GM19372 (cell line): Measurements from ENCODE around the gene SMARCAD1.

Source experiments
- ATAC-seq: cut with Tn5 transposase; IDR thresholded peaks from one replicate; pipeline ENCODE4 v1.9.1; 2021; ENCODE audit warnings: mild to moderate bottlenecking, low read depth, moderate library complexity; ENCODE audit not compliant: unreplicated experiment

SMARCAD1 gene

DNA sequence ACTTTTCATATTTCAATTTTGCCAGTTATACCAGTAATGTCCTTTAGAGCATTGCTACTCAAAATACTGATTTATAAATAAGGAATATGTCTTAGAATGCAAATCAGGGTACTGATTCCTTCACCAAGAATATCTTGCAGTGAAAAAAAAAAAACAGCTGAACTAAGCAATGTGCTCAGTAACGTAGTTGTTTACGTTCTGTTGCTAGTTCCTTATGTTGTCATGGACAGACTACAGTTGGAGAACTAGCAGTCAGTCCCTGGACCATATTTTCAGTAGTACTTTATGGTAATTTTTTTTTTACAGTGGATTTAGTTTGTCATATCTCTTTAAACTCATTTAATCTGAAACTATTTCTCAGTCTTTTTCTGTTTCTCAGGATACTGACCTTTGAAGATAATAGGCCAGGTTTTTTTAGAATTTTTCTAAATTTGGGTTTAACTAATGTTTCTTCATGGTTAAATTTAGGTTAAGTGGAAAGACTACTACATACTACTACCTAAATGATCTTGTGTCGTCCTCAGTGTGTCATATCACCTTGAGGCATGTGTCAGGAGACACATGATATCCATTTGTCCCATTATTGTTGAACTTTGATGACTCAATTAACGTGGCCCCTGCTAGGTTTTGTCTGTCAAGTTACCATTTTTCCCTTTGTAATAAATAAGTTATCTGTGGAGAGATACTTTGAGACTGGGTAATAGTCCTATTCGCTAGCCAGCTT is 21.0 kb downstream of the SMARCAD1 start:
- ATAC-seq: no peak

DNA sequence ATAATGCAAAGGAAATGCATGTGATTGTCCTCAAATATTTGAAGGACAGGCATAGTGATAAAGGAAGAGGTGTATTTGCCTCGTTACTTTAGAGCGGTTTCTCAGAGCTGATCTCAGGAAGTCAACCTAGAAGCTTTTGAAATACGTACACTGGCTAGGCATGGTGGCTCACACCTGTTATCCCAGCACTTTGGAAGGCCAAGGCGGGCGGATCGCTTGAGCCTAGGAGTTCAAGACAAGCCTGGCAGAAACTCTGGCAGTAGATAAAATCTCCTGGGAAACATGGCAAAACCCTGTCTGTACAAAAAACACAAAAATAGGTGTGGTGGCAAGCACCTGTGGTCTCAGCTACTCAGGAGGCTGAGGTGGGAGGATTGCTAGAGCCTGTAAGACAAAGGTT is 24.9 kb downstream of the SMARCAD1 start:
- no peak for ATAC-seq

DNA sequence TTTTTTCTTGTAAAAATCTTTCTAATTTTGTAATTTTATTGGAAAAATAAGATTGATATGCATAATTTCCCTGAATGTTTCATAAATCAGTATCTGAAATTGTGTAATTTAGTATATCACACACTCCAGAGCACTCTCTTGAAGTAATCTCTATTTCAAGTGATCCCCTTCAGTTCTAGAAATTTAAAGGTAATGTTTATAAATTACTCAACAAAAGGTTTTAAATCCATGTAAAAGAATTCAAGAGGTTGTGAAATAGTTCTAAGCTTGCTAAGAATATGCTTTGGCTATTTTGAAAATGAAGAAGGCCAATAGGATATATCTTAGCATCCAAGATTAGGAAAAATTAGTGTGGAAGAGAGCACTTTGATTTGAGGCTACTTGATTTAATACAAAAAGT is 28.2 kb downstream of the SMARCAD1 start:
- no peak for ATAC-seq

GRCh38 chr4:94237271-94237670 is 29.6 kb downstream of the SMARCAD1 start:
- no peak for ATAC-seq

DNA sequence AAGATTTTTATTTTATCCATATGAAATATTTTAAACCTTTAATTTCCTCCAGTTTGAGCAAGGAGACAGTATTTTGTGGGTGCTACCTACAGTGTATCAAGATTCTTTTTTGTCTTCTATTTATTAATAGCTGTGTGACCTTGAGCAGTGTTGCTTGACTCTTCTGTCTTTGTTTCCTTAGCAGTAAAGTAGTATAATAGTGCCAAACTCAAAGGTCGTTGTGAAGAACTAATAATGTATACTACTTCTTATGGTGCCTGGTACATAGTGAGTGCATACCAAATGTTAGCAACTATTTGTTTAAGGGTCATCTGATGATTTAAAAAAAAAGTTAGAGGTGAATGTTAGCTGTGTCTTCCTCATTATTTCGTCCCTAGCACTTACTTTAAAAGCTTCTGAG is 30.5 kb downstream of the SMARCAD1 start:
- no peak for ATAC-seq

DNA sequence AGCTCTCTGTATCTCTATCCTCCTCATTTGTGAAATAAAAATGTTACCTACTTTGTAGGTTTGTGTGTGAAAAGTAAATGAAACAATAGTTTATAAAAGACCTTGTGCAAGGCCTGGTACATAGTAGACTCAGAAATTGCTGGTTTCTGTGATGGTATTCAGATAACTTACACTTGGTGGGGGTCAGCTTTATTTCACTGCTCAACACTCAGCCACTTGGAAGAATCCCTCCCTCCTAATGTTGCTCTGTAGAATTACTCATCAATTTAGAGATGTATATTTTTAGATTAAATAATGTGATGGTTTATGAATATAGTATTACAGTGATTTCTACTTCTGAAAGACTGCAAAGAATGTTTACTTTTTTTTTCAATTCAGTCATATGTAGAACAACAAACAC is 32.7 kb downstream of the SMARCAD1 start:
- no peak for ATAC-seq

- ATAC-seq: no peak
These were observed 36.6 kb downstream of the SMARCAD1 start for GRCh38 chr4:94244087-94244828.

DNA sequence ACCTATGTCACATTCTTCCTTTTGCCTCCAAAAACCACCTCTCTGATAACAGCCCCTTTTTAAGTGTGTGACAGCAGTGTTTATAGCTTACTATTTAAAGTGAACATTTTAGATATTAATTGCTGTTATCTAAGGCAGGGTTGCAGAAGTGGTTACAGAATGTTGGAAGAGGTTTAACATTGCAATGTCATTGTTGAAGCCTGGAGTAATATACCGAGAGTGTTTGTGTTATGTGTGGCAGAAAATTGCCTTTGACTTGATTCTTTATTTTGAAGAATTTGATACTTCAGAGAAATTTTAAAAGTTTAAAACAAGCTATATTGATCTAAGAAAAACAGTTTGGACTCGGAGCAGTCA is 37.1 kb downstream of the SMARCAD1 start:
- ATAC-seq: no peak

GRCh38 chr4:94251094-94251493 is 43.4 kb downstream of the SMARCAD1 start:
- ATAC-seq: no peak

DNA sequence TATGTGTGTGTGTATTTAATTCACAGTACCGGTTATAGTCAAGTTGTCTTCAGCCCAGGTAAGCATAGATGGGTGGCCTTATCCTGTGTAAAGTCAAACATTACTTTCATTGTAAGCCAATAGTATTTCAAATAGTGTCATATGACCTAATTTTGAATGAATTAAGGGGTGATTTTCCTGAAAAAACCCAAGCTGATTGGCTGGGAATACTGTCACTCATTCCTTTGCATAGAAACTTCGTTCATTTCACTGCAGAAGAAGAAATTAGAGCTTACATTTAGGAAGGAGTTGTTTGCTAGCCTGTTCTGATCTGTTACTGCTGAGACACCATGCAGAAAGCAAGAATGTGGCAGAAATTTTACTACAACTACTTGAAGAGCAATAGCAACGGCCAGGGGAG is 45.4 kb downstream of the SMARCAD1 start:
- no peak for ATAC-seq

DNA sequence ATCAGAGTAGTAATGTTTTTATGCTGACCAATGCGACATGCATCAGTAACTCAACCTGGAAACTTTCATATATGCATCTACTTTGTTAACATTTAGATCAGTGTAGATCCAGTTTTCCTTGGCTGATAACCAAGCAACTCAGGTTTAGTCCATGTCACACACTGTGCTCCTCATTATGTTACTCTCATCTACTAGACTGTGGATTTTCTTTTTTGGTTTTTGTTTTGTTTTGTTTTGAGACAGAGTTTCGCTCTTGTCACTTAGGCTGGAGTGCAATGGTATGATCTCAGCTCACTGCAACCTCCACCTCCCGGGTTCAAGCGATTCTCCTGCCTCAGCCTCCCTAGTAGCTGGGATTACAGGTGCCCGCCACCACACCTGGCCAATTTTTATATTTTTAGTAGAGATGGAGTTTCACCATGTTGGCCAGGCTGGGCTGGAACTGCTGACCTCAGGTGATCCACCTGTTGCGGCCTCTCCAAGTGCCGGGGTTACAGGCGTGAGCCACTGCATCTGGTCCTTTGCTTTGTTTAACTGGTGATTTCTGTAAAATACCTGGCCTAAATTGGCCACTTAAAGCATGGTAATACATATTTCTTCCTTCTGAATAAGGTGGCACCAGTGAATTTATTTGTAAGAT is 48.6 kb downstream of the SMARCAD1 start:
- no peak for ATAC-seq

- ATAC-seq: no peak
These were observed 49.2 kb downstream of the SMARCAD1 start for GRCh38 chr4:94256828-94257227.

GRCh38 chr4:94262163-94263016 is 54.7 kb downstream of the SMARCAD1 start:
- no peak for ATAC-seq

- ATAC-seq: no peak
These were observed 59.4 kb downstream of the SMARCAD1 start for GRCh38 chr4:94267037-94267436.

GRCh38 chr4:94271248-94271647 is 63.6 kb downstream of the SMARCAD1 start:
- ATAC-seq: no peak

- ATAC-seq: no peak
These were observed 67.2 kb downstream of the SMARCAD1 start for GRCh38 chr4:94274912-94275311.

DNA sequence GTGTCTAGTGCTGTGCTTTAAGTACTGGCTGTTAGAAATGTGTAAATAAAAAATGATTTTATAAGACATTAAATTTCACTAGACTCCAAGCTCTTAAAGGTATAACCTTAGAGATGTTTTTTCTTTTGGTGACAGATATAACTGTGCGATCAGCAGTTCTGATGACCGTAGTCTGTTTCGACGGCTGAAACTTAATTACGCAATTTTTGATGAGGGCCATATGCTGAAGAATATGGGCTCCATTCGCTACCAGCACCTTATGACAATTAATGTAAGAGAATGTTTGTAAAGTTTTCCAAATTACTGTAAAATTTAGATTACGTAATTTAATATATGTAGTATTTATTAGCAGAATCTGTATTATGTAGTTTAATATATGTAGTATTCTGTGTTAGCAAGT is 68.5 kb downstream of the SMARCAD1 start:
- ATAC-seq: no peak

DNA sequence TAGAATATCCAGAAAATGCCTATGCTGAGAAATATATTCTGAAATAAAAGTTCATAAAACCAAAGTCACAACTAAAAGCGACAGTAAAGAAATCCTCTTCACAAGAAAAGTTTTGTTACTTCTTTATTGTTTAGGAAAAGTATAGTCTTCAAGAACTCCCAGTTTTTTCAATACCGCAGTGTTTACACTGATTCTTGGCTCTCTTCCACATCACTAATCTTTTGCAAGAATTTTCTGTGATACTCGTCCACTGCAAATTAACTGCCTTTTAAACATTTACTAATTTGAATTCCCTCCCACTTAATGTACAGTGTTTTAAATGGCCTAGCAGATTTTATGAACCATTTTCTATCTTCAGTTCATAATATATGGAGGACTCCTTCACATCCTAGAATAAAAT is 69.9 kb downstream of the SMARCAD1 start:
- no peak for ATAC-seq

DNA sequence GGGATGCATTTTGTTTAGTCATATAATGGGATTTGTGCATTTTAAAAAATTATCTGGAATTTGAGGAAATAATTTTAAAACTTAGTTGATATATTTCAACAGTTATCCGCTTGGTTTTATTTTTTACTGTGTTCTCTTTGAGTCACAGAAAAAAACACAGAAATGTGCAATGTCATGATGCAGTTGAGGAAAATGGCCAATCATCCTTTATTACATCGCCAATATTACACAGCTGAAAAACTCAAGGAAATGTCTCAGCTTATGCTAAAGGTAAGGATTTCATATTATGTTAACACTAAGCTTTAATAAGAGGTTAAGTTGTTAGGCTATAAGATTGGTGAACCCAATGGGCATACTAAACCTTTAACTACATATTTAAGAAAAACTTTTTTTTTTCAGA is 71.1 kb downstream of the SMARCAD1 start:
- no peak for ATAC-seq

DNA sequence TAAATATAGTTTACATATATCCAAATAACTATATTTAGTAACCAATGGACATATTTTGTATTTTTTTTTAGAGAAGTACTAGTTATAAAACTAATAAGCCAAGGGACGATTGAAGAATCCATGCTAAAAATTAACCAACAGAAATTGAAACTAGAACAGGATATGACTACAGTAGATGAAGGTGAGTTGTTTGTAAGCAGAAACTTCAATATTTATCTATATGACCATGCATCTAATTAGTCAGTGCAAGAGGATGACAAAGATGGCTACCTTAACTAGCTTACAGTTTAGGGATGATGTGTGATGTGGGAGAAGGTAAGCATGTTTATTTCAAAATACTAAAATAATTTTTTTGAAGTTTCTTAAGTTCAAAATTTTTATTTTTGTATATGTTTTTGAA is 77.2 kb downstream of the SMARCAD1 start:
- ATAC-seq: peak; percentile 52

GRCh38 chr4:94285666-94286065 is 78.0 kb downstream of the SMARCAD1 start:
- ATAC-seq: no peak
